ENCODE data around the gene TIGD6.

The TIGD6 gene

GRCh38 chr5:150015415-150015814 lies 15.0 kb upstream of the TIGD6 start:
- no peak for DNase-seq

GRCh38 chr5:150014456-150014855 lies 14.0 kb upstream of the TIGD6 start:
- DNase-seq, result no peak

- no peak for DNase-seq
These were observed 13.5 kb upstream of the TIGD6 start for GRCh38 chr5:150013931-150014330.

GRCh38 chr5:150009671-150010387 lies 9.4 kb upstream of the TIGD6 start:
- DNase-seq, result no peak

- no peak for DNase-seq
These were observed 6.6 kb upstream of the TIGD6 start for GRCh38 chr5:150007050-150007449.

- DNase-seq, result no peak
These were observed 5.9 kb upstream of the TIGD6 start for GRCh38 chr5:150006318-150006717.

GRCh38 chr5:150001660-150002486 lies 1.4 kb upstream of the TIGD6 start:
- DNase-seq, result peak; percentile 74

GRCh38 chr5:150000990-150001659 lies 671 bp upstream of the TIGD6 start:
- DNase-seq, result peak; percentile 31

- DNase-seq, result no peak
These were observed 593 bp downstream of the TIGD6 start for GRCh38 chr5:149999866-150000255.

GRCh38 chr5:149999359-149999758 lies 1.1 kb downstream of the TIGD6 start:
- no peak for DNase-seq

- no peak for DNase-seq
These were observed 2.2 kb downstream of the TIGD6 start for GRCh38 chr5:149998281-149998680.

- no peak for DNase-seq
These were observed 4.1 kb downstream of the TIGD6 start for GRCh38 chr5:149996205-149996890.

GRCh38 chr5:149995385-149996204 lies 4.9 kb downstream of the TIGD6 start:
- no peak for DNase-seq

- DNase-seq, result no peak
These were observed 7.0 kb downstream of the TIGD6 start for GRCh38 chr5:149993471-149993870.

GRCh38 chr5:149990518-149991376 lies 9.7 kb downstream of the TIGD6 start:
- DNase-seq, result peak; percentile 76

GRCh38 chr5:149988126-149988525 lies 12.3 kb downstream of the TIGD6 start:
- DNase-seq, result no peak

- no peak for DNase-seq
These were observed 17.9 kb downstream of the TIGD6 start for GRCh38 chr5:149982505-149982904.

GRCh38 chr5:149981206-149981605 lies 19.2 kb downstream of the TIGD6 start:
- no peak for DNase-seq

GRCh38 chr5:149979896-149980295 lies 20.6 kb downstream of the TIGD6 start:
- DNase-seq, result no peak

GRCh38 chr5:149975409-149975808 lies 25.0 kb downstream of the TIGD6 start:
- DNase-seq, result no peak
